KBM-7 (cell line): Measurements from ENCODE around the gene SHC3.

Experiments used
- DNase-seq: peaks from one replicate; pipeline ENCODE4 v3.0.0-alpha.2; 2015
- in situ Hi-C: fragments of 300-500 bp; cut with MboI; formaldehyde crosslinking; loops from 2 replicates; pipeline ENCODE4 v1.14.3; 2020; ENCODE audit warnings: low sequenced_read_pairs, low pct_unique_long_range_greater_than_20kb, mixed read lengths

SHC3 gene

DNA sequence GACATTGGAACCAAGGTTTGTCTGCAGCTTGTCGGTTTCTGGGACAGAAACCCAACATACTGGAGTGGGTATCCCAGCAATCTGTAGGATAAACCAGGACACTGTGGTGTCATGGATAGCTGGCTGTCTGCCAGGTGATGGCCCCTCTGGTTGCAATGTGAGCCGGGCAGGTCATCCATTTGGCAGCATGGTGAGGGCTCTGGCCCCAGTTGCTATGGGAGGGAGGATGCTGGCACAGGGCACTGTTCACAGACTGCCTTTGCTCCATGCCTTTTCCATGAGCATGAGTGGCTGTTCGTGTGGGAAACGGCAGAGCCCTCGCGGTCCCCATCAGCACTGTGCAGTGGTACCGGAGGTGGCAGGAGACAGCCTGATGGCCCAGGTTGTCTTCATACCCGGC, 181.0 kb downstream of the SHC3 start:
- DNase-seq: no peak
- in situ Hi-C loops: loop anchor here (25.0 kb wide), 1 partner anchor 410 kb away; no protein-coding TSS in a partner anchor

DNA sequence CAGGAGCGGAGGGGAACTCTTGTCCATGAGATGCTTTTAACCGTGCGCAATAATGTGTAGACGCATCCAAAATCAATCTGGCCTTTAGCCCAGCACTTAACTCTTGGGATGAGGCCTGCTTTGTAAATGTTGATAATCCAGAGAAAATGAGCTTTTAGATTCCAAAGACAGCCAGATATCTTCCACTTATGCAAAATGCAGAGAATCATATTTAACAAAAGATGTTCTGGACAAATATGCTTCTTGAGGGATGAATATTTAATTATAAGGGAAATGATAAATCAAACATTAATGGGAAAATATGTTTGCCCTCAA, 181.7 kb downstream of the SHC3 start:
- in situ Hi-C loops: loop anchor here (25.0 kb wide), 1 partner anchor 410 kb away; no protein-coding TSS in a partner anchor
- DNase-seq: no peak

DNA sequence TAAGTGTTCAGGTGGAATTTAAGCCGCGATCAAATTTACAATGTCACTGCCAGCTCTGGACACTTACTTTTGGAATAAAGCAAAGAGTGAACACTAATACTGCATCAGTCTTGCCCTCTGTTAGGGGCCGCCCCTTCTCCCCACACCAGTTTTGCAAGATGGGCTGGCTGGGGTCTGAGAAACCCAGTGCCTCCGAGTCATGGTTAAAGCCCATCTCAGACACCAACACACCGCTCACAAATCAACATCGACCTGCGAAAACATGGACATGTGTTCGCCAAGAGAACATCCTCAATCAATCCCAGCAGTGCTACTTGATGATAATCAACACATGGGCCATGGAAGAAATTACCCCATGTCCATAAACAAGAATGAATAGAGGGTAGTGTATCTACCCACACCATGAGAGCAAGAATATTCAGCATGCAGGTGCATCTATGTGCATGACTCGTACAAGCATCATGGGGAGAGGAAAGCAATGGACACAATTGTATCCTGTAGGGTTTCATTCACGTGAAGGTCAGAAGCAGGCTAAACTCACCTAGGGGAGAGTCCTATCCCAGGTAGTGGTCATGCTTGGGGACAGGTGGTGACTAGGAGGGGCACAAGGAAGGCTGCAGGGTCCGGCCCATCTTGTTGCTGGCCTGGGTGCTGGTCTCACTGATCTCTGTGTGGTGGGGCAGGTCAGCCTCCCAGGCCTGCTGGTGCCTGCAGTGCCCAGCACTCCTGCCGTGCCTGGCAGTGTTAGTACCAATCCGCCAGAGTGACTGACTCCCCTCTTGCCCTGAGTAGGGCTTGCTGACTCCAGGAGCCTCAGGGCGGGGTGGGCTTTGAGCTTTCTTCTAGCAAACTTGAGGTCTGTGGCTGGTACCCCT, 182.3 kb downstream of the SHC3 start:
- no peak for DNase-seq
- in situ Hi-C loops: loop anchor here (25.0 kb wide), 1 partner anchor 409 kb away; no protein-coding TSS in a partner anchor

DNA sequence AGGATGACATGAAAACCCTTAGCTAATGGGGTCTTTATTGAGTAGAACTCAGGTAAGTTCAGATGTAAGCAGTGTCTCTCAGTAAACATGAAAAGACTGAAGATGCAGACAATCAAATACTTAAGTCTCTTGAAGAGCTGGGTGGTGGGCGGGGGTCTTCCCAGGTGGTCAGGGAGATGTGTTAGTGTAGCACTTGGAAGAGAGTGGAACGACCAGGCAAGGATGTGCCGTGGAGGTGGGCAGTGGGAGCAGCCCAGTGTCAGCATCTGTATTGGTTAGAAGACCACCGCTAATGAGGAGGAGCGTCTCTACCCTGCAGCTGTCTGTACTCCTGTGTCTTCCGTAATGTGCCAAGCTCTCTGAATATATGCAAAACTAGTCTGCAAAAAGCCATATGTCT, 183.0 kb downstream of the SHC3 start:
- no peak for DNase-seq
- in situ Hi-C loops: loop anchor here (25.0 kb wide), 1 partner anchor 408 kb away; no protein-coding TSS in a partner anchor

DNA sequence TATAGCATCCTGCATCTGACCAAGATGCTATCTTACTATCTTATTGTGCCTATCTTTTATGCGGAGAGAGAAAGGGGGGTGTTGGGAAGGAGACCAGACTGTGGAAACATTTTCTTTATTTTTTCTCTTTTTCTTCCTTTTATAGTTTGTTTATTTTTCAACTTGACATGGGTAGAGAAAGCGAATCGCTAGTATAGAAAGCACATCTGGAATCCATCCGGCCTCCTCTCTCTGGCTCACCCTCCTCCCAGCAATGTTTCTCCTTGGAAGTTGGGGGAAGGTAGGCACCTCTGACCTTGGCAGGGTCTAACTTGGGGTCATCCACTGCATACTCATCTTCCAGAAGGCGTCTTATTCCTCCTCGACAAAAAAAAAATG, 183.4 kb downstream of the SHC3 start:
- DNase-seq: no peak
- in situ Hi-C loops: loop anchor here (25.0 kb wide), 1 partner anchor 408 kb away; no protein-coding TSS in a partner anchor

DNA sequence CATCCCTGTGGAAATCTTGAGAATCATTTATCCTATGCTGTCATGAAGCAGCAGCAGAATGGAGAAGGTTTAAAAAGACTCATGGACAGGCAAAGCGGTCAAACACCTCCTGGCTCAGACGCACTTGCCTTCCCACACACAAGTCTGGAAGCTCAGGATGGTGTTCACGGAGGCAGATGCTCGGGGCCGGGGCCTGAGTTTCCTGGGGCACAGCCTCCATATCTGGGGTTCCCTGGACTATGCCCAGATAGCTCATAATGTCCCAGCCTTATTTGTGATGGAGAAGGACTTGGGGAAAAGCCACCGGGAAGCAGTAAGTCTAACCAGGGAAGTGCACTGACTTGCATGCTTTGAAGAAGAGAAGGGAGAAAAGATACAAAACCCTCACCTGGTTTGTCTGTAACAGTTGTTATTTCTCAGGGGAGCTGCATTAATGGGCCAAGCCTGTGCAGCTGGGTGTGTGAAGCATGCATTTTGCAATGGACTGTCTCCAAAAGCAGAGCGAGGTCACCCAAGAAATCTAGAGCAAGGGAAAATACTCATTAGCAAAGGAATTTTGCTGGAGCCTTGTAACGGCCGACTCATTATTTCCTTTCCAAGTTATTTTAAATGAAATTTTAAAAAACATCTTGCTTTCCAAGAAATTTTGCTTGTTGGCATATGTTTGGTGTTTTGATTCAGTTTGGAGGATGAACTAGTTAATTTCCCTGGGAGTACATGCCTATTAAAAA, 184.0 kb downstream of the SHC3 start:
- in situ Hi-C loops: loop anchor here (25.0 kb wide), 1 partner anchor 407 kb away; no protein-coding TSS in a partner anchor
- no peak for DNase-seq

DNA sequence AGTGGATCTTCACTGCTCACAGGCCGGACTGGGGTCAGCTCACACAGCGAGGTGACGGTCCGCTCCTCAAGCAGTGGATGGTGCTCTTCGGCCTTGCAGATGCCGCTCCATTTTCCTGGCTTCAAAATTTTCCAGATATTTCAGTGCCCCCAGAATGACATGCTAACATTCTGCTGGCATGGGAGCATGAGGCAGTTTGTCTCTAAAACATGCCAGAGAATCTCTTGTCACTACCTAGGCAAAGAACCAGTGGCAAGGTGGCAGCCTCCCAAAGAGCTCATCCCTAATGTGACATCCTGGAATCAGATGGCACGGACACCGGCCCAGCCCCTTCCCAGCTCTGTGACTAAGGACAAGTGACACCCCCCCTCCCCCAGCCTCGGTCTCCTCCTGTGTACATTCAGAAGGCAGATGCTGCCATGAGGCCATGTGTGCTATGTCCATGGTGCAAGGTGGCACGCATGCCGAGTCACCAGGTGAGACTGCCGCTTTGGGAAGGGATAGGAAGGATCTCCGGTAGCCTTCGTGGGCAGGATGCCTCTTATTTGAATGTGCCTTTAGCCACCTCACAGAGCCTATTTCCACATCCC, 184.7 kb downstream of the SHC3 start:
- no peak for DNase-seq
- in situ Hi-C loops: loop anchor here (25.0 kb wide), 1 partner anchor 407 kb away; no protein-coding TSS in a partner anchor

DNA sequence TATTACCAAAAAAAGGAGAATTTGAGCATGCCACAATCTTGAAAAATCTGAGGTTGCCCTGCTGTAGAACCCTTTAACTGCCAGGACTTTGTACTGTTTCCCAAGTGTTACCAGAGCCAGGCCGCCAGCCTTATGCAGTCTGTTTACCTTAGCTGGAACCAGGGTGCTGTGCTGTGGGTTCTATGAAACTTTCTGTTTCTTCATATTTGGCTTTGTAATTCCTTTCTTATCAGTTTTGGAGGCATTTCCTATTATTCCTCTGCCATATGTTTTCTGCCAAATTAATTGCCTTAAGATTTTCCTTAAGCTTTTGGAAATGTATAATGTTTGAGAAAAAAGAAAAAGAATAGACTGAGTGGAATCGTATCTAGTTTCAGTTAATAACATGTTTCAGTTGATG, 185.3 kb downstream of the SHC3 start:
- in situ Hi-C loops: loop anchor here (25.0 kb wide), 1 partner anchor 406 kb away; no protein-coding TSS in a partner anchor

DNA sequence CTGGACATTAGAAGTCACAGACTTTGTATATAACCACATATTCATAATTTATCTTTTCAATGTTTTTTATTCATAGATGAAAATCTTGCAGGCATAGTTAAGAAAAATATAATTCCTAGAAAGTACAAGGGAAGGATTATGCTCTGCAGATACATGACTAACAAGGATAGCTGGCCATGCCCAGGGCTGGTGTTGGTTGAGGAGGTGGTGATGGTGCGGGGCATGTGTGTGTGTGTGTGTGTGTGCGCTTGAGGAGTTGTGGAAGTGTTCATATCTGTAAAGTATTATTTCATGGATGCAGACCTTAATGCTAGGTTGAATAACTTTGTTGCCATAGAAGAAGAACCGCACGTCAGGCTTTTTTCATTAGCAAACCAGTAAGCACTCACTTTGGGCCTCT, 186.1 kb downstream of the SHC3 start:
- in situ Hi-C loops: loop anchor here (25.0 kb wide), 1 partner anchor 405 kb away; no protein-coding TSS in a partner anchor
- no peak for DNase-seq

More for the DNA sequence above, 185.3 kb downstream of the SHC3 start:
- no peak for DNase-seq

DNA sequence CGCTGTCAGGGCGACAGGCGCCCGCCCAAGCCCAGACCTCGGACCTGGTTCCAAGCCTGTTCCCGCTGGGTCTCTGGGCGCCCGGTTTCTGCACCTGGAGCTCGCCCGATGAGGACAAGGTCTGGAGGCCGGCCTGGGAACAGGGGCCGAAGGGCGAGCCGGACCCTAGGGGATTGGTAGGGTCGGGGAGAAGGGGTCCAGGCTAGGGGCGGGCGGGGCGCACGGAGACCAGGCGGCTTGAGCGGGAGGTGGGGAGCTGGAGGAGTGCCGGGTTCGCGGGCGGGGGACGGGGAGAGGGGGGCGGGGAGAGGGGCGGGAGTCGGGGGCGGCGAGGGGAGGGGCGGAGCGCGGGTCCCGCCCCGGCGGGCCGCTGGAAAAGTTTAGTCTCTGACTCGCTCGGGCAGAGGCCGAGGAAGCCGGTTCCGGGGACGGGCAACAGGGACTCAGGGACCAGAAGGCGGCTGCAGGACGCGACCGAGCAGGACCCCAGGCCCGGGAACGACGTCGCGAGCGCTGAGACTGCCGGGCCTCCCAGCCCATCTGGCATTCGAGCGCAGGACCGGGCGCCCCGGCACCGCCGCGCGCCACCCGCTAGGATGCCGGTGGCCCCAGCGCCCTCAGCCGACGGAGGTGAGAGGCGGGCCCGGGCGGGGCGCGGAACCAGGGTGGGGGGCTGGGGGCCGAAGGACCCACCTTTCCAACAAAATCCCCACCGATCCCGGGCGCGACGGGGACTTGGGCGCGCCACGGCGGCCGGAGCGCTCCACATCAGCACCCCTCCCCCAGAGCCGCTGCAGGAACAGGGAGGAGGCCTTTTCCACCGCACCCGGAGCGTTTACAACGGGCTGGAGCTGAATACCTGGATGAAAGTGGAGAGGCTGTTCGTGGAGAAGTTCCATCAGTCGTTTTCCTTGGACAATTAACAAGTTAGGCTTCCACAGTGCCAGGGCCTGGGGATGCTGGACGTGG, 187.3 kb downstream of the SHC3 start, which contains the start of gene S1PR3:
S1PR3 (plus strand) TSS at position 403 of the 969 bp plus-strand sequence. CDS start 9,733 bp downstream, outside the sequence.
- in situ Hi-C loops: loop anchor here (25.0 kb wide), 1 partner anchor 404 kb away; no protein-coding TSS in a partner anchor

DNA sequence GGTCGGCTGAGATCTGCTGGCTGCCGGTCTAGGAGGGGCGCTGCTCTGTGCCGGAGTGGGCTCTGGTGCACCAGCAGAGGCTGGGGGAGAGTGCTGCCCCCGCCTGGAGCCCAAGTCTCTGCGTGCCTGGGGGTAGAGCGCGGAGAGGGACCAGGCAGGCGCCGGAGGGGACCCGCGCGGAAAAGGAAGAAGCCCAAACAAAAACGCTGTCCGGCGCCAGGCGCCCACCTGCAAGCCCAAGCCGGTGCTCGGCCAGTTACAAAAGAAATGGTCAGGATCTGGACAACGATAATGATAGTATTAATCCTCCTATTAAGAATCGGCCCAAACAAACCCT, 187.9 kb downstream of the SHC3 start:
- DNase-seq: no peak
- in situ Hi-C loops: loop anchor here (25.0 kb wide), 1 partner anchor 403 kb away; no protein-coding TSS in a partner anchor

More for the DNA sequence above, 187.3 kb downstream of the SHC3 start, which contains the start of gene S1PR3:
- DNase-seq: no peak

DNA sequence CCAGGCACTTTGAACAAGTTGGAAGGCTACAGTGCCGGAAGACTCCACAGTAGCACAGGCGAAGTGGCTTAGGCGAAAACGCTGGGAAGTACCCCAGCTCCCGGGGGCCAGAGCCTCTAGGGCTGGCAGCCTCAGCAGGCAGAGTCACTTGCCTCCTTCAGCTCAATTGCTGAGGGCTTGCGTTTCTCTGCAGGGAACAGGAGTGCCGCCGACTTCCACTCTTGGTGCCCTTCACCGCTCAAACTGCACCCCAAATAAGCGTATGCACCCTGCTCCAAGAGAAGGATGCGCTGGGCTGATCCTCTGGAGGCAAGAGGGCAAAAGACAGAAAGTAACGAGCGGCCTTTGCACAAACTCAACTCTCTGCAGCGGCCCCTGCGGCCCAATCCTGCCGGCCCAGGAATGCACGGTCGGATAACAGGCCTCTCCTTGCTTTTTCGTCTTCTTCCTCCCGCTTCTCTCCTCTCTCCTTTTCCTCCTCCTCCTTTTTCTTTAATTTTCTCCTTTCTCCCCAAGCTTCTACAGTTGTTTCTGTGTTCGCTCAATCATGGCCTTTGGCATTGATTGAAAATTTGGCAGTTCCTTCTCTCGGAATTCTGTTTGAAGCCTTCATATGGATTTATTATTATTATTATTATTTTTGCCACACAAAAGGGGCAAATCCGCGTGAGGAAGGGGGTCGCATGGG, 188.4 kb downstream of the SHC3 start:
- DNase-seq: no peak
- in situ Hi-C loops: loop anchor here (25.0 kb wide), 1 partner anchor 403 kb away; no protein-coding TSS in a partner anchor

DNA sequence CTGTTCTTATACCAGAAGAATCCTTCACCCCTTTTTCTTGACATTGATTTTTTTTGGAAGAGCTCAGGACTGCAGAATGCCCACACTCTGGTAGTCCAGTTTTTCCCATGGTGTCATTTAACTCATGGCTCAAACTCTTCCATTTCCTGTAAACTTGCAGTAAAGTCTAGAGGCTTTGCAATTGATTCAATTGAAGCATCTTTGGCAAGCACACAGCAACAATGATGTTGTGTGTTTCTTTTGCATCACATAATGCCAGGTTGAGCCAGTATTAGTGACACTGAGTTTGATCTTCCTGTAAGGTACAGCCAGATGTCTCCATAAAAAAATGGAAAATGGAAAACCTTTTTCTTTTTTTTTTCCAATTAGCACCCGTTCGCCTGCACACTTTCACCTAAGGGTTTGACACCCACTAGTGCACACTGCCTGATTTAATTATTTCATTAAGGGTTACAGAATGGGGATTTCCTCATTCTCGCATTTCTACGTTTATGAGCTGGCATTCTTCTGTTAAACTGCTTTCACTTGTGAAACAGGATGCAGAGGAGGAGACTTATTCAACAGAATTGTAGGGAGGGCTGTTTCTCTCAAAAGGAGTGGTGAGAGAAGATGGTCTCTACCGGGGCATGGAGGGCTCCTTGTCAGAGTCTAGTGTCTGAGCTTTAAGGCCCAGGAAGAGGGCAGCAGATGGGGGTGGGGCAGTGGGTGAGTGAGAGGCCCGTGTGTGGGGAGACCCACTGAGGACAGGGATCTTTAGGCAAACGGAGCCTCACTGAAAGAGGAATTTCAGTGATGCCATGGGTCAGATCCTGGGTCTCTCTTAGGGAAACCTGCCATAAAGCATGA, 189.6 kb downstream of the SHC3 start:
- no peak for DNase-seq
- in situ Hi-C loops: loop anchor here (25.0 kb wide), 1 partner anchor 402 kb away; no protein-coding TSS in a partner anchor

DNA sequence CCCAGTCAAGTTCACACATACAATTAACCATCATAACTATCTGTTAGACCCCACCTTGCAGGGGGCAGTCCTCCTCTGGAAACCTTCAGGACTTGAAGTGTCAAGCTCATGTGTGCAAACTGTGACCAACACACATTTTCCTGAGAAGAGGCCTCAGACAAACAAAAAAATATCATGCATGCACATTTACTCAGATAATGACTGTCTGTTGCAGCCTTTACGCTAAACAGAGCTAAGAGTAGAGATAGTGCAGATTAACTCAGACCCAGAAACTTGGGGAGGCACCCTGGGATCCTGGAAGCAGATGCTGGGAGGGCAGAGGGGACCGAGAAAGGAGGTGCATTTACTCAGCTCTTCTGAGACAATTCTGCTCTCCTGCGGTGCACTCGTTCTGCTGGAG, 191.0 kb downstream of the SHC3 start:
- in situ Hi-C loops: loop anchor here (25.0 kb wide), 1 partner anchor 400 kb away; no protein-coding TSS in a partner anchor

DNA sequence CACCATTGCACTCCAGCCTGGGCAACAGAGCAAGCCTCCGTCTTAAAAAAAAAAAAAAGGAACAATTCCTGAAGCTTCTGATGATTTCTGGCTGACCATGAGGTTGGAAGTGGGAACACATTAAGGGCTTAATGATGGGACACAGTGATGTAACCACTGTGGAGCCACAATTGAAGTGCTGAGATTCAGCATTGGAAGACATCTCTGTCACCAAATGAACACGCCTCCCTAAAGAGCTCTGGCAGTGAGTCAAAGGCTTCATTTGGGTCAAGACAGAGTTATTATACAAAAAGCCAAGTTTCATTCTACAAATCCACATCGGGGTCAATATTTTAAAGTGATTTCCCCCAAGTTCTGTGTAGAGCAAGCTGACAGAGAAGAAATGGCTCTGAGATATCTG, 191.8 kb downstream of the SHC3 start:
- in situ Hi-C loops: loop anchor here (25.0 kb wide), 1 partner anchor 399 kb away; no protein-coding TSS in a partner anchor

More for the DNA sequence above, 191.0 kb downstream of the SHC3 start:
- DNase-seq: no peak

DNA sequence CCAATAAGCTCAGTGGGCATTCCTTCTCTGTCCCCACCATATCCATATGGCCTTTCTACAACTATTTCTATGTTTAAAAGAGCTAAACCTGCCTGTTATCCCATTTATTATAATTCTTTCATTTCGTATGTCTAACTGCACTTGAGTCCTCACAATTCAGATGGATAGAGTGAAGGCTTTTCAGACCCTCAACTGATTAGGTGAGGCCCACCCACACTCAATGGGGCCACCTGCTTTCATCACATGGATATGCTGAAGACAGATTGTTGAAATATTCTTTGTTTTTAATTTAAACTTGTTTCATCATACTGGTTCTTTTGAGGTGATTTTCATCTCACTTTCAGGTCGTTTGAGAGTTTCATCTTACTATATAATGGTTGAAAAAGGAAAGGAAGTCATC, 193.0 kb downstream of the SHC3 start:
- in situ Hi-C loops: loop anchor here (25.0 kb wide), 1 partner anchor 398 kb away; no protein-coding TSS in a partner anchor
- DNase-seq: no peak

More for the DNA sequence above, 191.8 kb downstream of the SHC3 start:
- no peak for DNase-seq
